ENCODE data around the gene PROKR1.
"Not testable (repeated sequence)": the region's sequence is repeated elsewhere in the genome, so short reads cannot be mapped to it uniquely, and the experiment has no call there.

Gene PROKR1

GRCh38 chr2:68659081-68659480, 15.7 kb downstream of the PROKR1 start:
- no peak for DNase-seq

- no peak for DNase-seq
Measured at GRCh38 chr2:68660658-68661057, 17.3 kb downstream of the PROKR1 start.

- no peak for DNase-seq
Measured at GRCh38 chr2:68662466-68662865, 19.1 kb downstream of the PROKR1 start.

GRCh38 chr2:68663371-68664156, 20.2 kb downstream of the PROKR1 start:
- DNase-seq = no peak

- DNase-seq = no peak
Measured at GRCh38 chr2:68667371-68667770, 24.0 kb downstream of the PROKR1 start.

- DNase-seq = no peak
Measured at GRCh38 chr2:68669651-68670050, 26.3 kb downstream of the PROKR1 start.

- no peak for DNase-seq
Measured at GRCh38 chr2:68671961-68672360, 28.6 kb downstream of the PROKR1 start.

GRCh38 chr2:68673631-68674030, 30.3 kb downstream of the PROKR1 start:
- DNase-seq = no peak

GRCh38 chr2:68675470-68675869, 32.1 kb downstream of the PROKR1 start:
- DNase-seq = no peak

GRCh38 chr2:68677837-68678236, 34.5 kb downstream of the PROKR1 start:
- DNase-seq = not testable (repeated sequence)

GRCh38 chr2:68679166-68679916, 36.0 kb downstream of the PROKR1 start:
- not testable (repeated sequence) for DNase-seq

- not testable (repeated sequence) for DNase-seq
Measured at GRCh38 chr2:68679917-68680267, 36.5 kb downstream of the PROKR1 start.

GRCh38 chr2:68684197-68684596, 40.8 kb downstream of the PROKR1 start:
- no peak for DNase-seq

- DNase-seq = no peak
Measured at GRCh38 chr2:68686178-68686577, 42.8 kb downstream of the PROKR1 start.

GRCh38 chr2:68687018-68687417, 43.6 kb downstream of the PROKR1 start:
- DNase-seq = no peak

GRCh38 chr2:68689553-68690537, 46.5 kb downstream of the PROKR1 start:
- DNase-seq = peak; percentile 18

GRCh38 chr2:68690851-68691250, 47.5 kb downstream of the PROKR1 start:
- no peak for DNase-seq

GRCh38 chr2:68692511-68692910, 49.1 kb downstream of the PROKR1 start:
- no peak for DNase-seq

- no peak for DNase-seq
Measured at GRCh38 chr2:68693951-68694350, 50.6 kb downstream of the PROKR1 start.

- no peak for DNase-seq
Measured at GRCh38 chr2:68695971-68696370, 52.6 kb downstream of the PROKR1 start.

GRCh38 chr2:68696554-68696953, 53.2 kb downstream of the PROKR1 start:
- no peak for DNase-seq

- no peak for DNase-seq
Measured at GRCh38 chr2:68698567-68699377, 55.4 kb downstream of the PROKR1 start.
